NCI-H2029 (cell line): ENCODE data around the gene ZIC5.
A peak's percentile ranks its signal among the peaks of the same experiment; 100 is the strongest.
"Not testable (repeated sequence)": the region's sequence is repeated elsewhere in the genome, so short reads cannot be mapped to it uniquely, and the experiment has no call there.

Source experiments
- DNase-seq: peaks from one replicate; lab custom pipeline; 2025; lab: John Stamatoyannopoulos, UW

Gene ZIC5

GRCh38 chr13:99959540-99960230 lies 11.9 kb downstream of the ZIC5 start:
- DNase-seq: no peak

GRCh38 chr13:99959127-99959539 lies 12.4 kb downstream of the ZIC5 start:
- no peak for DNase-seq

- DNase-seq: no peak
Measured at GRCh38 chr13:99958406-99959126, 13.0 kb downstream of the ZIC5 start.

DNA sequence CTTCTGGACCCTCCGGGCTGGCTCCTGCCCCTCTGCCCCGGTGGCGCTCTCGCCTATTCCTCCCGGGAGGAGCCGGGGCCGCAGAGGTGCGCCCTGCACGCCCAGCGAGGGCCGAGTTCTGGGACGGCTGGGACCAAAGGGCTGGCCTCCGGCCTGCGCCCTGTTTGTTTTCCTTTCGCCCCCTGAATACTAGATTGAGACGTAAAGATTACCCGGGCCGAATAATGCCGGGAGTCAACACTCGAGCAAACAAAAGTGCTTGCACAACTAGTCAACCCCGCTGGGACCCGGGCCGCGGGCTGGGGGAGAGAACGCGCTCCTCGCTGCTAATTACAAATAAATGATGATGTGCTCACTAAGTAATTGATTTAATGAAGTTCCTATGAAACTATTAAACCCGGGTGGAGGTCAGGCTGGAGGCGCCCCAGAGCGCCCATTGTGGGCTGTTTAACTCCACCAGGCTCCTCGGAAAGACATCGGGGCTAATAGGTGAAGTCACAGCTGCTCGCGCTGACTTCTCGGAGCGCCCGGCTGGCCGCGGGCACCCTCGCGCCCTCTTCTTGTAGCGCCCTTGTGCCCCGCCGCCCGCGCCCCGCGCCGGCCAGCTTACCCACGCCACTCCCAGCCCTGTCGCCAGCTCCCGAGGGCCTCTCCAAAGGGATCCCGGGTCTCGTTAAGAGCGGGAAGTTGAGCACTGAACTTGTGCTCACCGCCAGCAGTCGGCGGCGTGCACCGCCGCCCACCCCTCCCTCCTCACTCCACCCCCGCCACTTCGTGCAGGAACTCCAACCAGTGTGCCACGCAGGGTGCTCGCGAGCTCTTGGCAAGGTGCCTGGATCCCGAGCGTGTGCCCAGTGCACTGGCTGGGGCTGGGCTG lies 14.9 kb downstream of the ZIC5 start:
- DNase-seq: no peak

- DNase-seq: no peak
Measured at GRCh38 chr13:99955747-99956472, 15.7 kb downstream of the ZIC5 start.

GRCh38 chr13:99955107-99955746 lies 16.3 kb downstream of the ZIC5 start:
- DNase-seq: no peak

DNA sequence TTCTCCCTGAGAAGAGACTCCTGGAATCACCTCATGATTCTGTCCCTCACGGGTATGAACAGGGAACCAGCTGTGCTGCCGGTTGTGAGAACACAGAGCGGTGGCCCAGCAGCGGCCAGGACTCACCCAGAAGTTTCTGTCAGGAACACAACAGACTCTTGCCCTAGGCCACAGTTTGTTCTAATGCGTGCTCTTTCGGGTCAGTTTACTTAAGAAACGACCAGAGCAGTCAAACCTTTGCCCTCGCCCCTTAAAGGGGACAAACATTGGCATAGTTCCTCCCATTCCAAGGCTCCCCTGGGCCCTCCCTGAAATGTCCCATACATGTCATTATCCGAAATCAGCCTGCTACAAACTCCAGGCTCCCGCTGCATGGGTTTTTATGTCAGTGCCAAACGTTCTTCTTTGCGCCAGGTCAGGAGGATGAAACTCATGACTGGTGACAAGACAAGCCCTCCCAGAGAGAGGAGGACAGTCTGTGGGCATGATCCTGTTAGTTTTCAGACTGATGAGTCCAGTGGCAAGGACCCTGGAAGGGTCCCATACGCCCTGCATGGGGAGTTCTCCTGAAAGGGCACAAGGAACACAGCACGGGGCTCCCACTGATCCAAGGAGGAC lies 18.3 kb downstream of the ZIC5 start:
- no peak for DNase-seq

- not testable (repeated sequence) for DNase-seq
Measured at GRCh38 chr13:99951666-99952065, 19.9 kb downstream of the ZIC5 start.

DNA sequence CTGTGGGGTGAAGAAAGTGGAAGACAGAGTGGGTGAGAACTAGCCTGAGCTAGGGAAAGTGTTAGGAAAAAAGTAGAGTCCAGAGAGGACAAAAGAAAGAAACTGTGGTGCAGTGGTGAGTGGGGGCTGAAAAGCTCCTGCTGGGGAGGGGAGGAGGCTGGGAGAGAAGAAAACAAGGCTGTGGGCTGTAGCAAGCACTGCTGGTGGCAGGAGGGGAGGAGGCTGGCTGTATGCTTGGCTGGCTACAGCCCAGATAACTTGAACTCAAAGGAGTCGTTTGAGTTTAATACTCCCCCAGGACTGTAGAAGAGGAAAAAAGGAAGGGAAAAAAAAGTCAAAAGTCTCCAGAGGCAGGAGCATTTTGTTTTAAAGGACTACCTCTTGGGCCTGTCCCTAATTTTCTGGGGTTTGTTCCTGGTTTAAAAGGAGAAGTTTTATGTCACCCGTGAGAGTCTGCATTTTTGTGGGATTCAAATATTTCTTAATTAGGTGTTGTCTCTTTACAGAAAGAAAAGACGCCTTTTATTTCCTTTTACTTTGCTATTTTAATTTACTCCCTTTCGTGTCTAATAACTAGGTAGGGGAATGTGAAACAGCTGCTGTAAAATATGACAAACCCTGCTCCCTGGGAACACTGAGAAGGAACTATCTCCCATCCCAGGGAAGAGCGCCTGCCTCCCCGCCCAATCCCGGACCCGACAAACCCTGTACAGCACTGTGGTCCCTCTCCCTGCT lies 21.7 kb downstream of the ZIC5 start:
- no peak for DNase-seq

DNA sequence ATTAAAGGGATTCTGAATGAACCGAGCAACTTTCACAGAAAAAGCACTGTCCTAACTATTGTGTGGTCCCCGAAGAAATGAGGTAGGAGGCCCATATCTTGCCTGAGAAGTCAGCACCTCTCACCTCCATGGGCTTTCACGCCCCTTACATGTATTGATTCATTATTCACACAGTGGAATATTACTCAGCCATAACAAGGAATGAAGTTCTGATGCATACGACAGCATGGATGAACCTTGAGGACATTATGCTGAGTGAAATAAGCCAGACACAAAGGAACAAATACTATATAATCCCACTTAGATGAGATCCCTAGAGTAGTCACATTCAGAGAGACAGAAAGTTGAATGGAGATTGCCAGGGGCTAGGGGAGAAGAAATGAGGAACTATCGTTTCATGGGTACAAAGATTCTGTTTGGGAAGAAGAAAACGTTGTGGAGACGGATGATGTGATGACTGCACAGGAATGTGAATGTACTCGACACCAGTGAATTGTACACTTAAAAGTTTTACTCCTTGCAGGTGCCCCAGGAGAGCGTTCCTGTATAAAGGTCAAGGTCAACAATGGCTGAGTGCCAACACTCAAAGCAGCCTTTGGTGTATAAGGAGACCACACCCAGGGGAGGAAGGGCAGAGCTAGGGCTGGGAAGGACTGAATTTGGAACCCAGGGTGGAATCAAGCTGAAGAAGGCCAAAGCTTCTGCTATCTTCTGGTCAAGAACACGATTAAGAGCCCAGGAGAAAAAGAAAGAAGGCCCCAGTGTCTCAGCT lies 22.5 kb downstream of the ZIC5 start:
- DNase-seq: no peak

DNA sequence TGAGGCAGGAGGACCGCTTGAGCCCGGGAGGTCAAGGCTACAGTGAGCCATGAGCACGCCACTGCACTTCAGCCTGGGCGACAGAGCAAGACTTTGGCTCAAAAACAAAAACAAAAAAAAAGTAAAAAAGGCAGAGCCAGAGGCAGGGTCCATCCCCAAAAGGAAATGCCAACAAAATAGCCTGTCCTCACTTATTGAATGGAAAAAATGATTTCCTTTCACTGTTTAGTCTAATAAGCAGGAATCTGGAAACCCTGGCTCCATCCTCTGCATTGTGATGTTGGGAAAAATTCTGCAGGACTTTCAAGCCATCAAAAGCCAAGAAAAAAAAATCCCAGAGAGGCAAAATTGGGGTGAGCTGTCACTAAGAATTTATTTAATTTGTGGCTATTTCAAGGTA lies 23.2 kb downstream of the ZIC5 start:
- DNase-seq: no peak

DNA sequence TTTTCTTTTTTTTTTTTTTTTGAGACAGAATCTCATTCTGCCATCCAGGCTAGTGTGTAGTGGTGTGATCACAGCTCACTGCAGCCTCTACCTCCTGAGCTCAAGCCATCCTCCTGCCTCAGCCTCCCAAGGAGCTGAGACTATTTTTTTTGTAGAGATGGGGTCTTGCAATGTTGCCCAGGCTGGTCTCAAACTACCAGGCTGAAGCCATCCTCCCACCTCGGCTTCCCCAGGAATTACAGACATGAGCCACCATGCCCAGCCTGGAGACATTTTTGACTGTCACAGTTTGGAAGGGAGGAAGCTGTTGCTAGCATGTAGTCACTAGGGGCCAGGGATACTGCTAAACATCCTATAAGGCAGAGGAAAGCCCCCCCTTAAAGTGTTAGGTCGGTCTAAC lies 23.9 kb downstream of the ZIC5 start:
- no peak for DNase-seq

DNA sequence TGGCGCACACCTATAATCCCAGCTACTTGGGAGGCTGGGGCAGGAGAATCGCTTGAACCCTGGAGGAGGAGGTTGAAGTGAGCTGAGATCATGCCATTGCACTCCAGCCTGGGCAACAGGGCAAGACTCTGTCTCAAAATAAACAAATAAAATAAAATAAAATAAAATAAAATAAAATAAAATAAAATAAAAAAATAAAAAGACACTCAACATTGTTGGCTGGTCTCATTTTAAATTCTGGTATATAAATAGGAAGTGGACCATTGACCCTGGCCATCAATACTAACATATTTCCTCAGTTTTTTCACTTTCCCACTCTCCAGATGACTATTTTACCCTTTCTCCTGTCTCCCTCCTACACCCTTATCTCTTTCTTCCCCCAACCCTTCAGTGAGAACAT lies 26.1 kb downstream of the ZIC5 start:
- DNase-seq: not testable (repeated sequence)

GRCh38 chr13:99944606-99945005 lies 27.0 kb downstream of the ZIC5 start:
- no peak for DNase-seq

GRCh38 chr13:99944102-99944501 lies 27.5 kb downstream of the ZIC5 start:
- no peak for DNase-seq

- DNase-seq: no peak
Measured at GRCh38 chr13:99941911-99942310, 29.7 kb downstream of the ZIC5 start.

DNA sequence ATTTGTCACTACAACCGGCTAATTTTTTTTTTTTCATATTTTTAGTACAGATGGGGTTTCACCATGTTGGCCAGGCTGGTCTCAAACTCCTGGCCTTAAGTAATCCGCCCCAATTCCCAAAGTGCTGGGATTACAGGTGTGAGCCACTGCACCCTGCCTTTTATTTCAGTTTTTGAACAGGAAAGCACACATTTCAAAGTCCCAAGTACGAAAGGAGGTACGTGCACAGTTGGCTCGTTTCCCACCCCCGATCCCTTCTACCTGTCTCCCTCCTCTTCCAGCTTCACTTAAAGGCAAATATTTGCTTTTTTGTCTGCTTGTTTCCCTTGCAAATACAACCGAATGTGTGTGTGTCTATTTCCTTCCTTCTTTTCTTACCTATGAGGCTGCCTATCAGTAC lies 30.5 kb downstream of the ZIC5 start:
- DNase-seq: peak; percentile 27

DNA sequence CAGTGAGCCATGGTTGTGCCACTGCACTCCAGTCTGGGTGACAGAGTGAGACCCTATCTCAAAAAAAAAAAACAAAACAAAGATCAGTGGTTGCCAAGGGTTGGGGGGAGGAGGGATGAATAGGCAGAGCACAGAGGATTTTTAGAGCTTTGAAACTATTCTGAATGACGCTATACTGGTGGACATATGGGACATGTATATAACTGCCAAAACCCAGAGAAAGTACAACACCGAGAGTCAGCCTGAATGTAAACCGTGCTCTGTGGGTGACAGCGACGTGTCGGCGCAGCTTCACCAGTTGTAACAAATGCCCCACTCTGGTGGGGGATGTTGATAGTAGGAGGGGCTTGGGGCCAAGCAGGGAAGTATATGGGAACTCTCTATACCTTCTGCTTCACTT lies 32.9 kb downstream of the ZIC5 start:
- DNase-seq: no peak

DNA sequence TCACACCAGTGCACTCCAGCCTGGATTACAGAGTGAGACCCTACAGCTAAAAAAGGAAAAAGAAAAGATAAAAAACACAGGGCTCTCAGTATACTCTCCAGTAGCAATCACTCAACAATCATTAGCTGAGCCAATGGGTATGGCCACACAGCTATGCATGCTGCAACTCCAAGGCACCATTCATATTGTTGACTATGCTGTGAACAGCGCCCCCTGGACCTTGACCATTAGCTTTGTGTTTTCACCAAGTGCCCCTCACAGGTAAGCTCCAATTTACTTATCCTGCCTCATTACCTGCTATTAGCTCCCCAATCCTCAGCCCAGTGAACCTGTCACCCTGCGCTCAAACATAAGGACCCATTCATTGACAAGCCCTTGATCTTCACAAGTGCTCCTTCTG lies 35.8 kb downstream of the ZIC5 start:
- no peak for DNase-seq

- no peak for DNase-seq
Measured at GRCh38 chr13:99932912-99933311, 38.7 kb downstream of the ZIC5 start.
